Testis (tissue), 2 donors: ENCODE results near the gene PSMB10.

ENCODE experiments used
- CTCF ChIP-seq, 3 experiments: fragments of 450-650 bp in 2 of 3; fragments of 200-600 bp in 1 of 3; sonication (generic) in 1 of 3; IDR thresholded peaks; one replicate each; pipeline ENCODE4 v1.5.1; 2016 to 2019; ENCODE audit warnings: antibody characterized with exemption in 3 of 3, mild to moderate bottlenecking in 2 of 3, moderate library complexity in 1 of 3
- POLR2A ChIP-seq: fragments of 450-650 bp; IDR thresholded peaks from one replicate; pipeline ENCODE4 v1.6.1; 2017; ENCODE audit warnings: antibody characterized with exemption, mild to moderate bottlenecking, moderate library complexity

- TF ChIP-seq CTCF (IDR thresholded peaks at IDR 0.05), result no peak
- no peak for TF ChIP-seq POLR2A
Measured at GRCh38 chr16:67959536-67960329, 23.1 kb upstream of the PSMB10 start.
